H1 (cell line): ENCODE data around the gene NSUN6. TPM values are rescaled to one million over a fixed set of nuclear protein-coding genes. Genes with fewer than 3 reads are reported as not detected.

Source experiments
- CTCF ChIA-PET: fragments of 300-600 bp; sonication (Branson Sonifier 250); formaldehyde crosslinking; loops from one replicate; lab custom pipeline; 2021; ENCODE audit not compliant: partially characterized antibody; lab: Charles Lee
- POLR2A ChIA-PET: fragments of 300-600 bp; sonication (Branson Sonifier 250); formaldehyde crosslinking; loops from one replicate; lab custom pipeline; 2021; ENCODE audit warnings: inconsistent platforms; ENCODE audit not compliant: partially characterized antibody; lab: Charles Lee
- DNase-seq, 2 experiments: peaks; one replicate each; pipeline versions ENCODE4 v3.0.0 to v3.0.0-alpha.2; 2010 to 2022; ENCODE audit warnings: low spot score in 2 of 2, low read depth in 1 of 2, mixed read lengths in 1 of 2
- FAIRE-seq: peaks from 2 replicates; lab custom pipeline; 2011; peaks lifted over from hg19 to GRCh38; lab: Jason Lieb, UNC
- H2AFZ ChIP-seq: 2 replicates; pipeline ENCODE4 v1.8.1; 2012; ENCODE audit warnings: low read length, inconsistent platforms
- H2AK5ac ChIP-seq: 2 replicates; pipeline ENCODE4 v1.6.1; 2013; ENCODE audit warnings: low read depth, low read length
- H2BK120ac ChIP-seq: replicated peaks from 2 replicates; pipeline ENCODE3; 2013; ENCODE audit warnings: low read depth, low read length, inconsistent platforms
- H2BK12ac ChIP-seq: 2 replicates; pipeline ENCODE4 v1.6.1; 2013; ENCODE audit warnings: low read depth, low read length
- H2BK15ac ChIP-seq: 2 replicates; pipeline ENCODE4 v1.6.1; 2013; ENCODE audit warnings: low read length
- H2BK20ac ChIP-seq: 2 replicates; pipeline ENCODE4 v1.6.1; 2013; ENCODE audit warnings: low read length
- H2BK5ac ChIP-seq: 2 replicates; pipeline ENCODE4 v1.6.1; 2013; ENCODE audit warnings: low read depth, low read length
- H3K14ac ChIP-seq: 2 replicates; pipeline ENCODE4 v1.6.1; 2013; ENCODE audit warnings: inconsistent platforms; ENCODE audit not compliant: insufficient read length
- H3K18ac ChIP-seq: 2 replicates; pipeline ENCODE4 v1.6.1; 2013; ENCODE audit warnings: low read length; ENCODE audit errors: extremely low read depth
- H3K23ac ChIP-seq: 2 replicates; pipeline ENCODE4 v1.6.1; 2013; ENCODE audit warnings: inconsistent platforms; ENCODE audit not compliant: insufficient read length
- H3K23me2 ChIP-seq: 2 replicates; pipeline ENCODE4 v1.6.1; 2013; ENCODE audit warnings: low read depth, low read length
- H3K27ac ChIP-seq: 2 replicates; pipeline ENCODE4 v1.6.1; 2011; ENCODE audit warnings: low read depth, low read length, inconsistent platforms
- H3K27me3 ChIP-seq, 4 experiments: replicated peaks in 1 of 4; 1 replicate in 1 of 4; 2 replicates in 3 of 4; pipeline versions ENCODE4 v1.6.1 to v1.8.1; 2011 to 2013; ENCODE audit warnings: low read length in 3 of 4, mild to moderate bottlenecking in 3 of 4, inconsistent platforms in 2 of 4, mixed read lengths in 2 of 4, moderate library complexity in 1 of 4; ENCODE audit not compliant: control insufficient read depth in 3 of 4, insufficient read depth in 3 of 4; ENCODE audit errors: extremely low read depth in 1 of 4
- H3K36me3 ChIP-seq, 4 experiments: 2 replicates each; pipeline versions ENCODE4 v1.6.1 to v1.8.1; 2011 to 2013; ENCODE audit warnings: mild to moderate bottlenecking in 4 of 4, low read length in 3 of 4, moderate library complexity in 2 of 4, control low read depth in 1 of 4, inconsistent platforms in 1 of 4; ENCODE audit not compliant: insufficient read depth in 4 of 4, control insufficient read depth in 2 of 4
- H3K4ac ChIP-seq: replicated peaks from 2 replicates; pipeline ENCODE3; 2013; ENCODE audit warnings: low read length, low read depth, mixed read lengths, inconsistent platforms; ENCODE audit not compliant: insufficient read length
- H3K4me1 ChIP-seq, 4 experiments: replicated peaks in 1 of 4; 1 replicate in 1 of 4; 2 replicates in 3 of 4; pipeline versions ENCODE4 v1.6.1 to v1.8.1; 2011 to 2013; ENCODE audit warnings: low read length in 3 of 4, inconsistent platforms in 2 of 4, mixed read lengths in 1 of 4; ENCODE audit not compliant: insufficient read depth in 4 of 4, control insufficient read depth in 3 of 4
- H3K4me2 ChIP-seq, 2 experiments: 2 replicates each; pipeline versions ENCODE4 v1.6.1 to v1.8.1; 2011 to 2013; ENCODE audit warnings: low read depth in 2 of 2, low read length in 2 of 2, control low read depth in 1 of 2, inconsistent platforms in 1 of 2, mild to moderate bottlenecking in 1 of 2; ENCODE audit not compliant: insufficient read depth in 1 of 2
- H3K4me3 ChIP-seq, 4 experiments: fragments of 200-600, 300-600 bp in 1 of 4; sonication (generic), shearing (Covaris generic), sonication (Bioruptor Twin) in 1 of 4; 2 replicates each; pipeline versions ENCODE4 v1.5.1 to v1.8.1; 2011 to 2016; ENCODE audit warnings: low read length in 4 of 4, low read depth in 3 of 4, control low read depth in 2 of 4, inconsistent platforms in 2 of 4, mild to moderate bottlenecking in 2 of 4, mixed read lengths in 1 of 4, moderate library complexity in 1 of 4; ENCODE audit not compliant: insufficient read depth in 2 of 4; ENCODE audit errors: extremely low read depth in 1 of 4
- H3K56ac ChIP-seq: replicated peaks from 2 replicates; pipeline ENCODE3; 2013; ENCODE audit warnings: low read depth, mild to moderate bottlenecking, mixed read lengths, low read length, inconsistent platforms; ENCODE audit not compliant: insufficient read length
- H3K79me1 ChIP-seq: 2 replicates; pipeline ENCODE4 v1.6.1; 2013; ENCODE audit warnings: low read depth, low read length, control low read depth
- H3K79me2 ChIP-seq, 2 experiments: 2 replicates each; pipeline versions ENCODE4 v1.6.1 to v1.8.1; 2012 to 2013; ENCODE audit warnings: low read length in 2 of 2, mild to moderate bottlenecking in 2 of 2, inconsistent platforms in 1 of 2; ENCODE audit not compliant: insufficient read depth in 2 of 2, control insufficient read depth in 1 of 2
- H3K9ac ChIP-seq, 4 experiments: replicated peaks in 1 of 4; 1 replicate in 1 of 4; 2 replicates in 3 of 4; pipeline versions ENCODE4 v1.6.1 to v1.8.1; 2011 to 2013; ENCODE audit warnings: low read depth in 3 of 4, low read length in 3 of 4, control low read depth in 2 of 4, mild to moderate bottlenecking in 2 of 4, moderate library complexity in 2 of 4, inconsistent platforms in 1 of 4; ENCODE audit errors: extremely low read depth in 1 of 4
- H3K9me3 ChIP-seq, 2 experiments: 2 replicates each; pipeline versions ENCODE4 v1.6.1 to v1.8.1; 2012 to 2013; ENCODE audit warnings: mild to moderate bottlenecking in 2 of 2, moderate library complexity in 2 of 2, control low read depth in 1 of 2, inconsistent platforms in 1 of 2, low read depth in 1 of 2, low read length in 1 of 2, mixed read lengths in 1 of 2; ENCODE audit not compliant: insufficient read depth in 2 of 2
- H4K20me1 ChIP-seq, 2 experiments: replicated peaks in 1 of 2; 2 replicates each; pipeline versions ENCODE3 to v1.8.1; 2011 to 2013; ENCODE audit warnings: inconsistent platforms in 2 of 2, low read length in 2 of 2, mild to moderate bottlenecking in 1 of 2; ENCODE audit not compliant: insufficient read depth in 2 of 2, control insufficient read depth in 1 of 2
- H4K5ac ChIP-seq: 2 replicates; pipeline ENCODE4 v1.6.1; 2013; ENCODE audit warnings: low read length, low read depth, mixed read lengths, inconsistent platforms; ENCODE audit not compliant: insufficient read length
- H4K8ac ChIP-seq: 2 replicates; pipeline ENCODE4 v1.8.0; 2013; ENCODE audit warnings: mild to moderate bottlenecking, moderate library complexity, low read length, inconsistent platforms; ENCODE audit not compliant: insufficient read depth; ENCODE audit errors: extremely low read depth
- H4K91ac ChIP-seq: replicated peaks from 2 replicates; pipeline ENCODE3; 2013; ENCODE audit warnings: low read length, mixed read lengths, inconsistent platforms; ENCODE audit not compliant: insufficient read length
- ATF2 ChIP-seq: IDR thresholded peaks from 2 replicates; pipeline ENCODE4 v1.6.1; 2012; ENCODE audit warnings: low read length, inconsistent platforms
- CTBP2 ChIP-seq: IDR thresholded peaks from 2 replicates; pipeline ENCODE4 v1.7.0; 2011; ENCODE audit warnings: borderline replicate concordance, mild to moderate bottlenecking, moderate library complexity, mixed read lengths, low read length; ENCODE audit not compliant: insufficient read depth, insufficient read length
- KDM4A ChIP-seq: IDR thresholded peaks from one replicate; pipeline ENCODE4 v1.7.1; 2012; ENCODE audit warnings: low read depth, mild to moderate bottlenecking, moderate library complexity, low read length, inconsistent platforms; ENCODE audit not compliant: severe bottlenecking
- MAFK ChIP-seq: IDR thresholded peaks from 2 replicates; pipeline ENCODE4 v1.6.1; 2012; ENCODE audit warnings: low read depth, mild to moderate bottlenecking, improper control_type of control experiment, low read length
- RNF2 ChIP-seq: fragments of 200-900, 300-1000 bp; sonication (generic); IDR thresholded peaks from 2 replicates; pipeline ENCODE4 v1.7.1; 2016; ENCODE audit warnings: borderline replicate concordance, low read depth, mild to moderate bottlenecking, antibody characterized with exemption, low read length; ENCODE audit not compliant: poor library complexity, severe bottlenecking; ENCODE audit errors: missing control alignments
- polyA plus RNA-seq, 7 experiments: library from polyadenylated mRNA; depleted of rRNA in 3 of 7; stranded (reverse) in 5 of 7; unstranded in 2 of 7; fragments of >200 nt in 5 of 7; fragments of 200-250 nt in 2 of 7; gene quantifications; 1 replicate in 5 of 7; 2 replicates in 1 of 7; 4 replicates in 1 of 7; pipeline versions ENCODE4 v1.2.1 to v1.2.3, GENCODE V29; 2011 to 2013; ENCODE audit warnings: missing spikeins in 2 of 7, mixed read lengths in 2 of 7
- total RNA-seq: library from RNA; stranded (reverse); fragmentation: NEBNext Ultra II Directional; extraction: Animal tissue kit (Norgen Biotek cat#: 25700); gene quantifications from 2 replicates; pipeline ENCODE4 v1.2.1, GENCODE V29; 2021

The NSUN6 gene
- total and polyA plus RNA-seq, 2 of the 8 experiments (the other 6 are each of a cell fraction or from before 2014, with no cell fraction given): 5.9 to 14.4 TPM

GRCh38 chr10:18540195-18540594 lies 111.2 kb downstream of the NSUN6 start:
- Histone ChIP-seq H3K27me3 (no peaks in the 10 kb centered on the region), H2BK12ac (no peak overlapping the region), H2AFZ (no peak overlapping the region), H3K4ac (no peak overlapping the region), H3K9ac (no peak overlapping the region), H3K4me2 (no peak overlapping the region), H4K91ac (no peak overlapping the region), H4K8ac (no peak overlapping the region), H3K79me1 (no peaks in the 10 kb centered on the region), H3K23ac (no peak overlapping the region), H3K56ac (no peak overlapping the region), H3K18ac (no peak overlapping the region), H4K20me1 (peaks cover 0 to 2% of the 10 kb centered on the region in 2 experiments), H3K27ac (no peak overlapping the region), H3K36me3 (peaks cover 0 to 22% (median 7%) of the 10 kb centered on the region in 4 experiments; a peak in 6 of 8 replicates), H3K4me3 (no peak overlapping the region), H2AK5ac (no peak overlapping the region), H2BK15ac (no peak overlapping the region), H3K14ac (no peak overlapping the region), H2BK5ac (no peak overlapping the region), H3K4me1 (no peaks in the 10 kb centered on the region), H3K23me2 (no peaks in the 10 kb centered on the region), H2BK120ac (no peak overlapping the region), H3K9me3 (no peaks in the 10 kb centered on the region), H2BK20ac (no peak overlapping the region), H3K79me2 (no peaks in the 10 kb centered on the region), H4K5ac (no peak overlapping the region)
- DNase-seq (no peak), FAIRE-seq (no peak)
- TF ChIP-seq MAFK (peak; percentile 81), RNF2 (no peak), KDM4A (no peak), ATF2 (no peak), CTBP2 (no peak)
- ChIA-PET CTCF (interaction anchor here (0.7 kb wide), 1 partner anchor 156 kb away, joined by 3 read pairs; no protein-coding TSS in a partner anchor), POLR2A (no interaction called here)
